Measurements from ENCODE around the gene ZNF48. TPM values are rescaled to one million over a fixed set of nuclear protein-coding genes. Genes with fewer than 3 reads are reported as not detected.

The ZNF48 gene
- total RNA-seq, 2 donors from 2014 or later: 10.9 to 11.1 TPM

DNA sequence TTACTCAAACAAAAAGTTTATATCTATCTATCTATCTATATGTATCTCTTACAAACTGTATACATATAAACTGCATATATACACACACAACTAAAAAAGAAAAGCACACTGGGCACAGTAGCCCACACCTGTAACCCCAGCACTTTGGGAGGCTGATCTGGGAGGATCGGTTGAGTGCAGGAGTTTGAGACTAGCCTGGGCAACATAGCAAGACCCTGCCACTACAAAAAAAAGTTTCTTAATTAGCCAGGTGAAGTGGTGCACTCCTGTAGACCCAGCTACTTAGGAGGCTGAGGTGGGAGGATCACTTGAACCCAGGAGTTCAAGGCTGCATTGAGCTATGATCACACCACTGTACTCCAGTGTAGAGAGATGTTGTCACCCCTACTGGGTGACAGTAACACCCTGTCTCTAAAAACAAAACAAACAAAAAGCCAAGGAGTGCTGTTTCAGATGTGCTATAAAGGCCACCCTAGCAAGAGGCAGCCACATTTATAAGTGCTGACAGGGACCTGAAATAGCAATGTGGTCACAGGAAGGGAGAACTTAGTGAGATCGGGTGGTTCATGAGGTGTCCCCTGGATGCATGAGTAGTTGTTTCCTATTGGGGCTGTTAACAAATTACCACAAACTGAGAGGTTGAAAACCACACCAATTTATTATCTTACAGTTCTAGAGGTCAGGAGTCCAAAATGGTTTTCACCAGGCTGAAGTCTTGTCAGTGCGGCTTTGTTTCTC is 44.9 kb upstream of the ZNF48 start:
- ATAC-seq (ENCODE audit: insufficient number of reproducible peaks, low FRiP score, low read depth): no peak
- H3K4me3 ChIP-seq: no peak overlapping the region
- TF ChIP-seq, protein P1, sequence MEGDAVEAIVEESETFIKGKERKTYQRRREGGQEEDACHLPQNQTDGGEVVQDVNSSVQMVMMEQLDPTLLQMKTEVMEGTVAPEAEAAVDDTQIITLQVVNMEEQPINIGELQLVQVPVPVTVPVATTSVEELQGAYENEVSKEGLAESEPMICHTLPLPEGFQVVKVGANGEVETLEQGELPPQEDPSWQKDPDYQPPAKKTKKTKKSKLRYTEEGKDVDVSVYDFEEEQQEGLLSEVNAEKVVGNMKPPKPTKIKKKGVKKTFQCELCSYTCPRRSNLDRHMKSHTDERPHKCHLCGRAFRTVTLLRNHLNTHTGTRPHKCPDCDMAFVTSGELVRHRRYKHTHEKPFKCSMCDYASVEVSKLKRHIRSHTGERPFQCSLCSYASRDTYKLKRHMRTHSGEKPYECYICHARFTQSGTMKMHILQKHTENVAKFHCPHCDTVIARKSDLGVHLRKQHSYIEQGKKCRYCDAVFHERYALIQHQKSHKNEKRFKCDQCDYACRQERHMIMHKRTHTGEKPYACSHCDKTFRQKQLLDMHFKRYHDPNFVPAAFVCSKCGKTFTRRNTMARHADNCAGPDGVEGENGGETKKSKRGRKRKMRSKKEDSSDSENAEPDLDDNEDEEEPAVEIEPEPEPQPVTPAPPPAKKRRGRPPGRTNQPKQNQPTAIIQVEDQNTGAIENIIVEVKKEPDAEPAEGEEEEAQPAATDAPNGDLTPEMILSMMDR (IDR thresholded peaks at IDR 0.05): no peak
- no peak overlapping the region for H3K27ac ChIP-seq
- peaks cover 18 to 36% of the 10 kb centered on the region in 2 donors for H3K4me1 ChIP-seq (ENCODE audit: control insufficient read depth in 1 of 2, low read depth in 2 of 2)
- H3K27me3 ChIP-seq (replicated peaks; ENCODE audit: insufficient read depth): no peaks in the 10 kb centered on the region
- peaks cover 32% of the 10 kb centered on the region for H3K36me3 ChIP-seq
- DNase-seq (ENCODE audit: low spot score): no peak
- no peaks in the 10 kb centered on the region for H3K9me3 ChIP-seq

DNA sequence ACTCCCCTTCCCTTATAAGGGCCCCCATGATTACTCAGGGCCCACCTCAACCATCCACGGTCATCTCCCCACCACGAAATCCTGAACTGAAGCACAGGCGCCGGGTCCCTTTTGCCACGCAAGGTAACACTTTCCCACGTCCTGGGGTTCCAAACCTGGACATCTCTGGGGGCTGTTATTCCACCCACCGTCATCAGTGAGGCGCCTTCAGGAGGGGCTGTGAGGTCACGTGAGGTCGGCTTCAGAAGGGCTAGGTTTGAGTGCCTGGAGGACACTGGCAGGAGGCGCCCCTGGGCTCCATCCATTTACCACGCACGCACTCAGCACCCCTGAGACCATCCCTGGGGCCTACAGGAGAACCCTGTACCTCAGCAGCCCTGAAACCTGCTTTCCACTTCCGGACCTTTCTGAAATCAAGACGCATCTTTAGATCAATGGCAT is 44.2 kb upstream of the ZNF48 start:
- TF ChIP-seq, protein P1 (IDR thresholded peaks at IDR 0.05): no peak
- Histone ChIP-seq H3K9me3 (no peaks in the 10 kb centered on the region), H3K4me1 (ENCODE audit: control insufficient read depth in 1 of 2, low read depth in 2 of 2) (peaks cover 21 to 41% of the 10 kb centered on the region in 2 donors), H3K27me3 (replicated peaks; ENCODE audit: insufficient read depth) (no peaks in the 10 kb centered on the region), H3K4me3 (no peak overlapping the region), H3K27ac (no peak overlapping the region), H3K36me3 (peaks cover 32% of the 10 kb centered on the region)
- ATAC-seq (ENCODE audit: insufficient number of reproducible peaks, low FRiP score, low read depth): no peak
- DNase-seq (ENCODE audit: low spot score): no peak

DNA sequence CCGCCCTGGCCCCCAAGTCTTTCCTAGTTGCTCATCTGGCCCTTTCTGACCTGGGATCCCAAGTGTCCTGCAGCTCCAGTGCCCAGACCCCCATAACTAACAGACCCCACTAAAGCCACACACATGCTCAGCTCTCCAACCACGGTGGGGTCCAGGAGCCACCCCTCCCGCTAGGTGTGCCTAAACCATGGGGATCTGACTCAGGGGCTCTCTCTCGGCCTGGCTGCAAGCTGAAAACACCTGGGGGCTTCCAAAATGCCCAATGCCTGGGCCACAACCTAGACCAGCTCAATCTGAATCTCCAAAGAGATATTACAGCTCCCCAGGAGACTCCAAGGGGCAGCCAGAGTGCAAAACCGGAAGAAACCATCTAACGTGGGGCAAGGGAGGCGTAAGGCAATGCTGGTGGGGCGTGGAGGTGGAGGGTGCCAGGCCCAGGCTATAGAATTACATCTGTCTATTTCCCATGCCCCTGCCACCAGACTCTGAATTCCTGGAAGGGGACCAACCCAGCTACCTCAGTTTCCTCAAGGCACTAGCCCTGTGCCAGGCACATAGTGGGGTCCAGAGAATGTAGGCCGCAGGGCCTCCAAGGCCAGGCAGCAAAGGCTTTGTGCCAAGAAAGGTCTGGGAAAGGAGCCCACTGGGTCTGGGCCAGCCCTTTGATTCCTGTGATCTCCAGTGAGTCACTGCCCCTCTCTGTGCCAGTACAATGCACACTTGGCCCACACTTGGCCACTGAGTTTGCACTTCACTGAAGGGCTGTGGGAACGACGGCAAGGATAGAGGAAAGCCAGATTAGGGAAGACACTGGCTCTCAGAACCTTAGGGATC is 43.4 kb upstream of the ZNF48 start:
- ATAC-seq (ENCODE audit: insufficient number of reproducible peaks, low FRiP score, low read depth) (peak; percentile 51), DNase-seq (ENCODE audit: low spot score) (peak; percentile 70)

DNA sequence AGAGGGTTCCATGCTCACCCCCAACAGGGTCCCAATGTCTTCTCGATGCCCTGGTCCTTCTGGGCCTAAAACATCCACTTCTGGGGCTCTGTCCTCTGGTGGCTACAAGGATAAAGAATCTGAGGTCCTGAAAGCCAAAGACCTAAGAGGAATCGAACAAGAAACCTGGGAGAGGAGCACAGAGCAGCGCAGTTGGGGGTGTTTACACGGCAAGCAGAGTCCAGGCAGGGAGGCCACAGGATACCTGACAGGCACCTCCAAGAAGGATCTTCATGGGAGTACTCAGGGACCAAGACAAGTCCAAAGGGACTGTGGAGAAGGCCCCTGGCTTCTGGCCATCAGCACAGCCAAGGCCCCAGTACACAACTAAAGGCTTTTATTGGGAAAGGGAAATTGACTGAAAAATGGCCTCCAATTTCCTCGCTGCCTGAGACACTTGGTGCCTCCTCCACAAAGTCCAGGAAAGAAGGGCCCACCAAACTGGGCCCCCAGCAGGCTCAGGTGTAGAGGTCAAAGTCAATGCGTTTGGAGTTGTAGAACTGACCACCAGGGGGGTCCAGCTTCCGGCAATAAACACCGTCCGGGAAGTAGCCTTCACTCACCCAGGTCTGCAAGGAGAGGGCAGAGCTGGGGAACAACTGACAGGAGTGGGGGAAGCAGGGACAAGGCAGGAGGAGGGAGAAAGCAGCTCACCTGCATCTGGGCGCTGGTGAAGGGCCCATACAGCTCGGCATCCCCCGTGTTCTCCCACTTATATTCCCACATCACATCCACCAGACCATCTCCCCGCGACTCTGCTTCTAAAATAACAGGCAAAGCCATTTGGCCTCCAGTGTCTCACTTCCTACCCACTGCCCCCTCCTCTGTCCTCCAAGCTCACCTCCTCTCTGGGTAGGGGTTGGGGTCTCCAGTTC is 42.5 kb upstream of the ZNF48 start:
- peak overlapping the region; percentile 88 to 95 for H3K27ac ChIP-seq
- H3K36me3 ChIP-seq: peaks cover 38% of the 10 kb centered on the region
- TF ChIP-seq, protein P1 (IDR thresholded peaks at IDR 0.05): peak; percentile 18
- ATAC-seq (ENCODE audit: insufficient number of reproducible peaks, low FRiP score, low read depth) (no peak), DNase-seq (ENCODE audit: low spot score) (no peak)
- peaks cover 28 to 50% of the 10 kb centered on the region in 2 donors for H3K4me1 ChIP-seq (ENCODE audit: control insufficient read depth in 1 of 2, low read depth in 2 of 2)
- H3K4me3 ChIP-seq: peak overlapping the region; percentile 9
- no peaks in the 10 kb centered on the region for H3K9me3 ChIP-seq
- no peaks in the 10 kb centered on the region for H3K27me3 ChIP-seq (replicated peaks; ENCODE audit: insufficient read depth)

More for the DNA sequence above, 43.4 kb upstream of the ZNF48 start:
- TF ChIP-seq, protein P1 (IDR thresholded peaks at IDR 0.05): no peak
- H3K4me1 ChIP-seq (ENCODE audit: control insufficient read depth in 1 of 2, low read depth in 2 of 2): peaks cover 28 to 49% of the 10 kb centered on the region in 2 donors
- no peaks in the 10 kb centered on the region for H3K27me3 ChIP-seq (replicated peaks; ENCODE audit: insufficient read depth)
- peaks cover 32% of the 10 kb centered on the region for H3K36me3 ChIP-seq
- H3K27ac ChIP-seq: peak overlapping the region; percentile 57 to 95
- no peaks in the 10 kb centered on the region for H3K9me3 ChIP-seq
- H3K4me3 ChIP-seq: no peak overlapping the region
